HepG2 (cell line): ENCODE measurements around the gene C2orf92. TPM values are rescaled to one million over a fixed set of nuclear protein-coding genes. Genes with fewer than 3 reads are reported as not detected.
A peak's percentile ranks its signal among the peaks of the same experiment; 100 is the strongest.

ENCODE experiments used
- ADNP ChIP-seq: sonication (generic); formaldehyde crosslinking; IDR thresholded peaks from 2 replicates; pipeline ENCODE4 v1.4.0; 2020; ENCODE audit warnings: missing genetic modification reagents
- BHLHE40 ChIP-seq: IDR thresholded peaks from 2 replicates; pipeline ENCODE4 v1.6.1; 2011; ENCODE audit warnings: low read length, improper control_type of control experiment
- BRD4 ChIP-seq: sonication (generic); formaldehyde crosslinking; IDR thresholded peaks from 2 replicates; pipeline ENCODE4 v1.4.0; 2020; ENCODE audit warnings: missing genetic modification reagents
- CEBPB ChIP-seq: IDR thresholded peaks from 2 replicates; pipeline ENCODE4 v1.6.1; 2011; ENCODE audit warnings: low read depth, low read length, improper control_type of control experiment, borderline replicate concordance
- CEBPG ChIP-seq: IDR thresholded peaks from 2 replicates; pipeline ENCODE4 v1.6.1; 2016
- CREB1 ChIP-seq, 2 experiments: fragments of 450-650 bp in 1 of 2; IDR thresholded peaks; 2 replicates each; pipeline ENCODE4 v1.6.1; 2016 to 2017; ENCODE audit warnings: control low read depth in 1 of 2, mild to moderate bottlenecking in 1 of 2, missing compliant biosample characterization in 1 of 2, missing genetic modification characterization in 1 of 2
- HIVEP1 ChIP-seq: sonication (generic); formaldehyde crosslinking; IDR thresholded peaks from 2 replicates; pipeline ENCODE4 v1.4.0; 2020; ENCODE audit warnings: mild to moderate bottlenecking, missing genetic modification reagents
- HOXA7 ChIP-seq: sonication (generic); formaldehyde crosslinking; IDR thresholded peaks from 2 replicates; pipeline ENCODE4 v1.8.1; 2022; ENCODE audit warnings: mild to moderate bottlenecking, missing genetic modification reagents, moderate library complexity
- KLF6 ChIP-seq: IDR thresholded peaks from 2 replicates; pipeline ENCODE4 v1.8.0; 2016; ENCODE audit warnings: missing biosample characterization, missing genetic modification reagents
- MBNL3 ChIP-seq: fragments of 250-450 bp; sonication (Bioruptor Pico); conservative IDR thresholded peaks from 2 replicates; pipeline ENCODE4 v1.8.0; 2022; ENCODE audit warnings: mild to moderate bottlenecking, inconsistent platforms
- NAIF1 ChIP-seq: sonication (generic); formaldehyde crosslinking; IDR thresholded peaks from 2 replicates; pipeline ENCODE4 v1.5.0; 2020; ENCODE audit warnings: mild to moderate bottlenecking, missing genetic modification reagents, borderline replicate concordance
- PLRG1 ChIP-seq: fragments of 450-650 bp; conservative IDR thresholded peaks from 2 replicates; pipeline ENCODE4 v1.6.1; 2016
- SMC3 ChIP-seq: IDR thresholded peaks from 2 replicates; pipeline ENCODE4 v1.6.1; 2011; ENCODE audit warnings: low read length, improper control_type of control experiment
- TAF1 ChIP-seq: sonication (generic); formaldehyde crosslinking; IDR thresholded peaks from 2 replicates; pipeline ENCODE4 v1.4.0; 2020; ENCODE audit warnings: missing genetic modification reagents
- YEATS2 ChIP-seq: sonication (generic); formaldehyde crosslinking; IDR thresholded peaks from 2 replicates; pipeline ENCODE4 v1.4.0; 2020; ENCODE audit warnings: missing genetic modification reagents, borderline replicate concordance
- ZC3H4 ChIP-seq: sonication (generic); formaldehyde crosslinking; IDR thresholded peaks from 2 replicates; pipeline ENCODE4 v1.4.0; 2020; ENCODE audit warnings: missing genetic modification reagents, borderline replicate concordance
- ZFP1 ChIP-seq: IDR thresholded peaks from 2 replicates; pipeline ENCODE4 v1.6.1; 2016
- ZNF484 ChIP-seq: sonication (generic); formaldehyde crosslinking; IDR thresholded peaks from 2 replicates; pipeline ENCODE4 v1.5.1; 2020; ENCODE audit warnings: mild to moderate bottlenecking, low read depth, missing genetic modification reagents, borderline replicate concordance
- ZNF616 ChIP-seq: sonication (generic); formaldehyde crosslinking; IDR thresholded peaks from 2 replicates; pipeline ENCODE4 v1.5.0; 2020; ENCODE audit warnings: low read depth, mild to moderate bottlenecking, missing genetic modification reagents
- ZNF619 ChIP-seq: sonication (generic); formaldehyde crosslinking; IDR thresholded peaks from 2 replicates; pipeline ENCODE4 v1.4.0; 2020; ENCODE audit warnings: mild to moderate bottlenecking, missing genetic modification reagents
- ZNF674 ChIP-seq: sonication (generic); formaldehyde crosslinking; IDR thresholded peaks from 2 replicates; pipeline ENCODE4 v1.5.0; 2020; ENCODE audit warnings: low read depth, mild to moderate bottlenecking, missing genetic modification reagents
- ZSCAN30 ChIP-seq: sonication (generic); formaldehyde crosslinking; IDR thresholded peaks from 2 replicates; pipeline ENCODE4 v1.5.0; 2020; ENCODE audit warnings: mild to moderate bottlenecking, missing genetic modification reagents
- polyA plus RNA-seq, 8 experiments: library from polyadenylated mRNA; depleted of rRNA in 3 of 8; stranded (reverse) in 7 of 8; unstranded in 1 of 8; fragments of >200 nt; fragmentation: Illumina TruSeq in 4 of 8; extraction: Trizol in 4 of 8; gene quantifications; 2 replicates each; pipeline versions ENCODE4 v1.2.1 to v1.2.3, GENCODE V29; 2011 to 2016; ENCODE audit warnings: low read depth in 4 of 8, missing spikeins in 1 of 8, mixed read lengths in 1 of 8; ENCODE audit not compliant: insufficient read depth in 1 of 8
- total RNA-seq, 5 experiments: library from RNA; depleted of rRNA; stranded (reverse); fragments of >200 nt; fragmentation: Illumina TruSeq; extraction: Trizol; gene quantifications; 2 replicates each; pipeline ENCODE4 v1.2.3, GENCODE V29; 2016; ENCODE audit warnings: low read depth in 1 of 5
- TF ChIP-seq, protein P1 (sequence below): sonication (generic); formaldehyde crosslinking; IDR thresholded peaks from 2 replicates; pipeline ENCODE4 v1.8.1; 2022; ENCODE audit warnings: mild to moderate bottlenecking, missing genetic modification reagents
- TF ChIP-seq, protein P2 (sequence below): sonication (generic); formaldehyde crosslinking; IDR thresholded peaks from 2 replicates; pipeline ENCODE4 v1.5.0; 2020; ENCODE audit warnings: missing genetic modification reagents
- TF ChIP-seq, protein P3 (sequence below): sonication (generic); formaldehyde crosslinking; conservative IDR thresholded peaks from 2 replicates; pipeline ENCODE4 v1.8.1; 2023; ENCODE audit warnings: missing genetic modification reagents
- TF ChIP-seq, protein P4 (sequence below): sonication (generic); formaldehyde crosslinking; conservative IDR thresholded peaks from 2 replicates; pipeline ENCODE4 v1.8.0; 2022; ENCODE audit warnings: mild to moderate bottlenecking, moderate library complexity, missing genetic modification reagents

C2orf92 gene
- total and polyA plus RNA-seq, 2 of the 13 experiments (the other 11 are each of a cell fraction or from before 2014, with no cell fraction given), result 4.9 to 5.0 TPM

DNA sequence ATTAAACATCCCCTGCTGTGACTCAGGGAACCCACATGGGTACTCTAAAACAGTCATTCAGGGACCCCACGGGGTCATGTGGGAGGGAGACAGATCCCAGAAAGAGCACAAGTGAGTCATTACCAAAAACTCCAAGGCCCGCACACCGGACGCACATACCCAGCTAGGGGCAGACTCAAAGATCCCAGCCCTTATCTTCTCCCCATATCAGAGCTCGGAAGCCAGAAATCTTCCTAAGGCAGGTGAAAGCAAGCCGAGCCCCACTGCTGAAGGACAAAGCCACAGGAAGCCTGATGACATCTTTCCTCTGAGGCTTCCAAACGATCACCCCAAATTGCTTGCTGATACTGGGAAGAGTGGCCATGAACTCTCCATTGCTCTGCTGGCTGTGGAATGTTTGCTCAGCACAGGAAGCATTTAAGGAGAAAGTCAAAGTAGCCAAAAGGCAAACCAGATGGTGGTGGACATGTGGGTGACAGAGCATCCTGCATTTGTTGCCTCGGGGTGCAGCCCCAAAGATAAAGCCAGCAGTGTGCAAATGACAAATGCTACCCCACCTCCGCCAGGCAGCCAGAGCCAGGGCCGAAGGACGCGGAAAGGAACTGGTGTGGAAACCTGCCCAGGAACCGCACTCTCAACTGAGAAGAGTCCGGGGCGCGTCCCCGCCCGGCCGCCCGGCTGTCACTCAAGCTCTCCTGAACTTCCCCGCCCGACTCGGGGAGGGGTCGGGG, 6.5 kb upstream of the C2orf92 start (continued):
- TF ChIP-seq ZC3H4 (CRISPR knock-in tag), result no peak
- TF ChIP-seq, protein P1, sequence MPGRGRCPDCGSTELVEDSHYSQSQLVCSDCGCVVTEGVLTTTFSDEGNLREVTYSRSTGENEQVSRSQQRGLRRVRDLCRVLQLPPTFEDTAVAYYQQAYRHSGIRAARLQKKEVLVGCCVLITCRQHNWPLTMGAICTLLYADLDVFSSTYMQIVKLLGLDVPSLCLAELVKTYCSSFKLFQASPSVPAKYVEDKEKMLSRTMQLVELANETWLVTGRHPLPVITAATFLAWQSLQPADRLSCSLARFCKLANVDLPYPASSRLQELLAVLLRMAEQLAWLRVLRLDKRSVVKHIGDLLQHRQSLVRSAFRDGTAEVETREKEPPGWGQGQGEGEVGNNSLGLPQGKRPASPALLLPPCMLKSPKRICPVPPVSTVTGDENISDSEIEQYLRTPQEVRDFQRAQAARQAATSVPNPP (CRISPR knock-in tag), result peak; percentile 39; the same call in 1 of the 2 replicates
- TF ChIP-seq ZSCAN30 (CRISPR knock-in tag), result no peak
- no peak for TF ChIP-seq ADNP (CRISPR knock-in tag)
- no peak for TF ChIP-seq HOXA7 (CRISPR knock-in tag)
- TF ChIP-seq CEBPG, result no peak; the same call in 1 of the 2 replicates
- TF ChIP-seq ZNF619 (CRISPR knock-in tag), result no peak
- TF ChIP-seq, protein P2, sequence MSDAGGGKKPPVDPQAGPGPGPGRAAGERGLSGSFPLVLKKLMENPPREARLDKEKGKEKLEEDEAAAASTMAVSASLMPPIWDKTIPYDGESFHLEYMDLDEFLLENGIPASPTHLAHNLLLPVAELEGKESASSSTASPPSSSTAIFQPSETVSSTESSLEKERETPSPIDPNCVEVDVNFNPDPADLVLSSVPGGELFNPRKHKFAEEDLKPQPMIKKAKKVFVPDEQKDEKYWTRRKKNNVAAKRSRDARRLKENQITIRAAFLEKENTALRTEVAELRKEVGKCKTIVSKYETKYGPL (CRISPR knock-in tag), result no peak
- TF ChIP-seq CREB1 (IDR thresholded peaks at IDR 0.05), result no peak
- 0 out of 2 replicates have a peak, but pooled peaks have one; percentile 56 for TF ChIP-seq CREB1 (CRISPR knock-in tag; IDR thresholded peaks at IDR 0.05)
- TF ChIP-seq, protein P3, sequence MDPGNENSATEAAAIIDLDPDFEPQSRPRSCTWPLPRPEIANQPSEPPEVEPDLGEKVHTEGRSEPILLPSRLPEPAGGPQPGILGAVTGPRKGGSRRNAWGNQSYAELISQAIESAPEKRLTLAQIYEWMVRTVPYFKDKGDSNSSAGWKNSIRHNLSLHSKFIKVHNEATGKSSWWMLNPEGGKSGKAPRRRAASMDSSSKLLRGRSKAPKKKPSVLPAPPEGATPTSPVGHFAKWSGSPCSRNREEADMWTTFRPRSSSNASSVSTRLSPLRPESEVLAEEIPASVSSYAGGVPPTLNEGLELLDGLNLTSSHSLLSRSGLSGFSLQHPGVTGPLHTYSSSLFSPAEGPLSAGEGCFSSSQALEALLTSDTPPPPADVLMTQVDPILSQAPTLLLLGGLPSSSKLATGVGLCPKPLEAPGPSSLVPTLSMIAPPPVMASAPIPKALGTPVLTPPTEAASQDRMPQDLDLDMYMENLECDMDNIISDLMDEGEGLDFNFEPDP (CRISPR knock-in tag), result no peak
- TF ChIP-seq ZFP1, result no peak
- TF ChIP-seq ZNF616 (CRISPR knock-in tag), result no peak; the same call in 1 of the 2 replicates
- TF ChIP-seq NAIF1 (CRISPR knock-in tag), result no peak
- TF ChIP-seq SMC3, result no peak
- TF ChIP-seq PLRG1, result no peak
- TF ChIP-seq BRD4 (CRISPR knock-in tag), result peak; percentile 62; the same call in 1 of the 2 replicates
- TF ChIP-seq, protein P4, sequence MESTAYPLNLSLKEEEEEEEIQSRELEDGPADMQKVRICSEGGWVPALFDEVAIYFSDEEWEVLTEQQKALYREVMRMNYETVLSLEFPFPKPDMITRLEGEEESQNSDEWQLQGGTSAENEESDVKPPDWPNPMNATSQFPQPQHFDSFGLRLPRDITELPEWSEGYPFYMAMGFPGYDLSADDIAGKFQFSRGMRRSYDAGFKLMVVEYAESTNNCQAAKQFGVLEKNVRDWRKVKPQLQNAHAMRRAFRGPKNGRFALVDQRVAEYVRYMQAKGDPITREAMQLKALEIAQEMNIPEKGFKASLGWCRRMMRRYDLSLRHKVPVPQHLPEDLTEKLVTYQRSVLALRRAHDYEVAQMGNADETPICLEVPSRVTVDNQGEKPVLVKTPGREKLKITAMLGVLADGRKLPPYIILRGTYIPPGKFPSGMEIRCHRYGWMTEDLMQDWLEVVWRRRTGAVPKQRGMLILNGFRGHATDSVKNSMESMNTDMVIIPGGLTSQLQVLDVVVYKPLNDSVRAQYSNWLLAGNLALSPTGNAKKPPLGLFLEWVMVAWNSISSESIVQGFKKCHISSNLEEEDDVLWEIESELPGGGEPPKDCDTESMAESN (CRISPR knock-in tag), result no peak; the same call in 1 of the 2 replicates
- no peak for TF ChIP-seq ZNF674 (CRISPR knock-in tag)
- no peak for TF ChIP-seq ZNF484 (CRISPR knock-in tag)
- TF ChIP-seq HIVEP1, result no peak
- no peak for TF ChIP-seq CEBPB
- TF ChIP-seq TAF1 (CRISPR knock-in tag), result peak; percentile 59
- TF ChIP-seq MBNL3 (CRISPR knock-in tag), result no peak
- no peak for TF ChIP-seq KLF6 (CRISPR knock-in tag)
- TF ChIP-seq YEATS2, result 0 out of 2 replicates have a peak, but pooled peaks have one; percentile 35
- no peak for TF ChIP-seq BHLHE40
